Erythroblast (primary cell): ENCODE results near the gene SCAMP3.

Experiments used
- DNase-seq, 2 experiments: peaks; one replicate each; lab custom pipeline; 2025; lab: John Stamatoyannopoulos, UW
- GATA1 ChIP-seq: IDR thresholded peaks from 2 replicates; pipeline ENCODE4 v1.6.1; 2011; ENCODE audit warnings: low read depth, mild to moderate bottlenecking, control low read depth, low read length, moderate library complexity
- POLR2A ChIP-seq: IDR thresholded peaks from 2 replicates; pipeline ENCODE4 v1.6.1; 2011; ENCODE audit warnings: mild to moderate bottlenecking, low read length

Gene SCAMP3

GRCh38 chr1:155277070-155277901 lies 15.1 kb upstream of the SCAMP3 start, which contains the start of gene HCN3:
Gene HCN3, plus strand, starts transcription at chr1:155277463. Its CDS starts 128 bp downstream, at chr1:155277591.
- TF ChIP-seq GATA1 (no peak), POLR2A (peak; percentile 48)
- peak; percentile 96 to 97 for DNase-seq

- peak; percentile 97 for DNase-seq
- TF ChIP-seq GATA1 (no peak), POLR2A (peak; percentile 79)
Measured at GRCh38 chr1:155273343-155274245, 11.4 kb upstream of the SCAMP3 start, which contains the start of gene CLK2. Gene CLK2, minus strand, starts transcription at chr1:155273504. Its CDS starts 2,527 bp downstream, at chr1:155270977.

- peak; percentile 48 to 62 for DNase-seq
- TF ChIP-seq POLR2A (no peak), GATA1 (no peak)
Measured at GRCh38 chr1:155272466-155273342, 10.5 kb upstream of the SCAMP3 start.

GRCh38 chr1:155269381-155269780 lies 7.2 kb upstream of the SCAMP3 start:
- TF ChIP-seq POLR2A = no peak
- TF ChIP-seq GATA1 = no peak
- no peak for DNase-seq

GRCh38 chr1:155268630-155269029 lies 6.5 kb upstream of the SCAMP3 start:
- no peak for TF ChIP-seq GATA1
- no peak for TF ChIP-seq POLR2A
- no peak for DNase-seq

GRCh38 chr1:155267373-155267772 lies 5.2 kb upstream of the SCAMP3 start:
- no peak for DNase-seq
- TF ChIP-seq POLR2A = no peak
- no peak for TF ChIP-seq GATA1

GRCh38 chr1:155266553-155266952 lies 4.4 kb upstream of the SCAMP3 start:
- TF ChIP-seq GATA1 (no peak), POLR2A (no peak)
- no peak for DNase-seq

- TF ChIP-seq POLR2A (no peak), GATA1 (no peak)
- no peak for DNase-seq
Measured at GRCh38 chr1:155263067-155263466, 907 bp upstream of the SCAMP3 start.

- no peak for TF ChIP-seq POLR2A
Measured at GRCh38 chr1:155261493-155261851, 688 bp downstream of the SCAMP3 start.

GRCh38 chr1:155260276-155260675 lies 1.9 kb downstream of the SCAMP3 start:
- TF ChIP-seq GATA1 (no peak), POLR2A (no peak)
- DNase-seq = no peak

More at GRCh38 chr1:155261493-155261851, 688 bp downstream of the SCAMP3 start:
- no peak for DNase-seq

GRCh38 chr1:155256058-155256852 lies 5.9 kb downstream of the SCAMP3 start:
- TF ChIP-seq GATA1 (no peak), POLR2A (no peak)
- no peak for DNase-seq

- TF ChIP-seq POLR2A (peak; percentile 40), GATA1 (no peak)
- DNase-seq = peak; percentile 78 to 81
Measured at GRCh38 chr1:155255243-155256007, 6.7 kb downstream of the SCAMP3 start, which contains the start of gene ENTREP3. Gene ENTREP3, minus strand, starts transcription at chr1:155255483. Its CDS starts 606 bp downstream, at chr1:155254877.
